HAP-1 (cell line): ENCODE measurements around the gene GRK6.
"Not testable (repeated sequence)": the region's sequence is repeated elsewhere in the genome, so short reads cannot be mapped to it uniquely, and the experiment has no call there.

Experiments
- DNase-seq, 2 experiments: peaks; one replicate each; pipeline ENCODE4 v3.0.0-alpha.2; 2016 to 2020; ENCODE audit warnings: low spot score in 2 of 2
- H3K27me3 ChIP-seq: fragments of 250-450 bp; sonication (Bioruptor Pico); 2 replicates; pipeline ENCODE4 v1.5.1; 2020; ENCODE audit warnings: low read depth, mild to moderate bottlenecking, moderate library complexity
- H3K36me3 ChIP-seq: fragments of 250-450 bp; sonication (Bioruptor Pico); replicated peaks from 2 replicates; pipeline ENCODE4 v1.5.1; 2020; ENCODE audit warnings: mild to moderate bottlenecking
- H3K4me1 ChIP-seq: fragments of 250-450 bp; sonication (Bioruptor Pico); 2 replicates; pipeline ENCODE4 v1.5.1; 2020; ENCODE audit warnings: mild to moderate bottlenecking
- H3K4me3 ChIP-seq: fragments of 250-450 bp; sonication (Bioruptor Pico); 2 replicates; pipeline ENCODE4 v1.5.1; 2020; ENCODE audit warnings: mild to moderate bottlenecking, moderate library complexity
- H3K9me3 ChIP-seq: fragments of 250-450 bp; sonication (Bioruptor Pico); 2 replicates; pipeline ENCODE4 v1.5.1; 2020; ENCODE audit warnings: mild to moderate bottlenecking, moderate library complexity
- in situ Hi-C: fragments of 300-500 bp; cut with MboI; formaldehyde crosslinking; loops from 3 replicates; pipeline ENCODE4 v1.14.3; 2020; ENCODE audit warnings: low sequenced_read_pairs, inconsistent platforms, mixed read lengths

The GRK6 gene

DNA sequence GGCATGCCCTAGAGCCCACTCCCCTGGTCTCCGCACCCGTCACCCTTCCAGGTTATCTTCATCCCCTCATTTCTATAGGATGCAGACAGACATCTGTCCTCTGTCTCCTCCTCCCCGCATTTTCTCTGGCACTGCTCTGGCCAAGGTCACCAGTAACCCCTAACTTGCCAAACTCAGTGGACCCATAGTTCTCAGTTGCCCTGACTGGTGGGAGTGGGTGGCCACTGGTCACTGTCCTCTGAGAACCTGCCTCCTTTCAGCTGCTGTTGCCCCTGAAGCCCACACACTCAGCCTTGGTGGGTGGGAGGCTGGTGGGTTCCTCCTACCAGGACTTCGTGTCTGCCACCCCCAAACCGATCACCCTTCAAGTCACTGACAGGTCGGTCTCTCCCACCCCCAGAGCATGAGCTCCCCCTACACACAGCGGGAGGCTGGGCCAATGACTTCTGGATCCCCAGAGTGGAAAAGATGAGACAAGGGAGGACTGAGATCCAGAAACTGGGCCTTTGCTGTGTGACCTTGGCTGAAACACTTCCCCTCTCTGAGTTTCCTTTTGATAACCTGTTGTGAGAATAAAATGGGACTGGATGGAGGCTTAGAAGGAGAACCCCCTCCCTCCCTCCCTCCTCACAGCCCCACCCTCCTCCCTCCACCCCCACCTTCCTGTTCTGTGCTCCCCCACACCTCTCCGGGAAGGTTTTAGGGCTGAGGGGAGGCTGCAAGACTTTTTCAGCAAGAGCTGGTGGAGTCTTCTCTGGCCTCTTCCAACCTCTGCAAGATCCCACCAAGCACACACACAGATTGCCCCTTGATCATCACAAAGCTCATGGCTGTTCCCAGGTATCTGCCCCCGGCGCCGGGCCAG, 49.3 kb downstream of the GRK6 start:
- Histone ChIP-seq H3K4me3 (no peak overlapping the region), H3K27me3 (no peaks in the 10 kb centered on the region), H3K36me3 (peaks cover 9% of the 10 kb centered on the region), H3K4me1 (peaks cover 3% of the 10 kb centered on the region; the same call in 1 of the 2 replicates), H3K9me3 (no peaks in the 10 kb centered on the region)
- DNase-seq, result no peak
- in situ Hi-C loops, result no loop called here

- peaks cover 3% of the 10 kb centered on the region for H3K36me3 ChIP-seq
- no peaks in the 10 kb centered on the region for H3K27me3 ChIP-seq
- H3K9me3 ChIP-seq, result no peaks in the 10 kb centered on the region
- peaks cover 3% of the 10 kb centered on the region; the same call in 1 of the 2 replicates for H3K4me1 ChIP-seq
- in situ Hi-C loops, result no loop called here
- H3K4me3 ChIP-seq, result no peak overlapping the region
- no peak for DNase-seq
Measured at GRCh38 chr5:177476531-177477233, 50.2 kb downstream of the GRK6 start.

- Histone ChIP-seq H3K4me3 (no peak overlapping the region), H3K36me3 (peaks cover 3% of the 10 kb centered on the region), H3K27me3 (no peaks in the 10 kb centered on the region), H3K9me3 (no peaks in the 10 kb centered on the region), H3K4me1 (peaks cover 3% of the 10 kb centered on the region; the same call in 1 of the 2 replicates)
- in situ Hi-C loops, result no loop called here
- no peak for DNase-seq
Measured at GRCh38 chr5:177477701-177478477, 51.4 kb downstream of the GRK6 start.

DNA sequence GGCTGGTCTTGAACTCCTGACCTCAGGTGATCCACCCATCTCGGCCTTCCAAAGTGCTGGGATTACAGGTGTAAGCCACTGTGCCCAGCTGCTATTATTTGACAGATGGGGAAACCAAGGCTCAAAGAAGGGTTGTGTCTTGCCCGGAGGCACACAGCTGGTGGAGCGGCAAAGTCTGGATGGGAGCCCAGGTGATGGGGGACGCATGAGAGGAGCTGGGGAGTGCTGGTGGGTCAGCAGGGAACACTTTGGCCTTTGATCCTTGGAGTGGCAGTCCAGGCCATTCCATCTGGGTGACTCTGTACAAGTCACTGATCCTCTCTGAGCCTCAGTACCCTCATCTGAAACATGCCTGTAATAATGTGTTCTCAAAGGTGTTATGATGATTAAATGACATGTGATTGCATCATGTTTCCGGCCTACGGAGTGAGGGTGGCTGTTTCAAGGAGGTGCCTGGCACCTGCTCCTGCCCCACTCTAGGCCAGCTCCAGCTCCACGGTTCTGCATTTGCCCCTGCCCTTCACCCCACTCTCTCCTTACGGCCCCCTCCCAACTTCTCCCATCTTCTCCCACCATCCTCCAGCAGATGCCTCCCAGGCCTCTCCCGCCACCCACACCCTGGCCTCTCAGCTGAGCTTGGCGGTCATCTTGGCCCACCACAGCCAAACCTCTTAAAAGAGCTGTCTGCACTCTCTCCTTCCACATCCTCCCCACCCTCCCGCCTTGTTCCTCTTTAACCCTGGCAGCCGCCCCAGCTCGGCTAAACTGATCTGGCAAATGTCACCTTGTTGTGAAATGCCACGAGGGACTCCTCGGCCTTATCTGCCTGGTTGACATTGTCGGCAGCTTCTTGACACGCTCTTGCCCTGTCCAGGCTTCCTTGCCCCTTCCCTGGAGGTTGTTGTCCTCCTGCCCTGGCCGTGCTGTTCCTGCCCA, 52.5 kb downstream of the GRK6 start:
- Histone ChIP-seq H3K9me3 (no peaks in the 10 kb centered on the region), H3K4me3 (no peak overlapping the region), H3K36me3 (peaks cover 11% of the 10 kb centered on the region), H3K4me1 (peaks cover 2% of the 10 kb centered on the region; the same call in 1 of the 2 replicates), H3K27me3 (no peaks in the 10 kb centered on the region)
- in situ Hi-C loops, result no loop called here
- no peak for DNase-seq

GRCh38 chr5:177479774-177480173, 53.3 kb downstream of the GRK6 start:
- DNase-seq, result no peak
- H3K36me3 ChIP-seq, result peaks cover 11% of the 10 kb centered on the region
- H3K4me3 ChIP-seq, result no peak overlapping the region
- in situ Hi-C loops, result no loop called here
- H3K4me1 ChIP-seq, result no peaks in the 10 kb centered on the region
- H3K9me3 ChIP-seq, result no peaks in the 10 kb centered on the region
- no peaks in the 10 kb centered on the region for H3K27me3 ChIP-seq

DNA sequence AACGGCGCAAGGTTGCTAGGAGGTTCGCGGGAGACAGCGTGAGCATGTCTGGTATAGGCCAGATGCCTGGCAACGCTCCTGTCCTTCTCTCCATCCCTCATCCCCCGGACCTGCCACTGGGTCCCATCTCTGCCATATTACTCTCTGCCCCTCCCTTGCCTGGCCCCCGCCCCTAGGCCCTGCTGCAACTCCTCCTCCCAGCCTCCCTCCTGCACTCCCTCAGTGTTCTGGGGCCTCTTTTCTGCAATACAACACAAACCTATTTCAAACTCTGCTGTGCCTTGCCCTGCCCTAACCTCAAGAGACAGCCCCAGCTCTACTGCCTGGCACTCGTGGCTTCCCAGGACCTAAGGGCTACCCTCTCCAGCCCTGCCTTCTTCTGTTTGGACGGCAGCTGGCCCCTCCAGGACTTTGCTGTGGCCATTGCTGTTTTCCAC, 55.9 kb downstream of the GRK6 start:
- no peak overlapping the region for H3K4me3 ChIP-seq
- H3K27me3 ChIP-seq, result no peaks in the 10 kb centered on the region
- DNase-seq, result no peak
- in situ Hi-C loops, result no loop called here
- H3K36me3 ChIP-seq, result peaks cover 22% of the 10 kb centered on the region
- H3K9me3 ChIP-seq, result no peaks in the 10 kb centered on the region
- no peaks in the 10 kb centered on the region for H3K4me1 ChIP-seq

GRCh38 chr5:177483042-177483441, 56.6 kb downstream of the GRK6 start:
- no peak for DNase-seq
- Histone ChIP-seq H3K4me1 (no peaks in the 10 kb centered on the region), H3K36me3 (peaks cover 28% of the 10 kb centered on the region), H3K27me3 (no peaks in the 10 kb centered on the region), H3K4me3 (no peak overlapping the region), H3K9me3 (no peaks in the 10 kb centered on the region)
- in situ Hi-C loops, result no loop called here

DNA sequence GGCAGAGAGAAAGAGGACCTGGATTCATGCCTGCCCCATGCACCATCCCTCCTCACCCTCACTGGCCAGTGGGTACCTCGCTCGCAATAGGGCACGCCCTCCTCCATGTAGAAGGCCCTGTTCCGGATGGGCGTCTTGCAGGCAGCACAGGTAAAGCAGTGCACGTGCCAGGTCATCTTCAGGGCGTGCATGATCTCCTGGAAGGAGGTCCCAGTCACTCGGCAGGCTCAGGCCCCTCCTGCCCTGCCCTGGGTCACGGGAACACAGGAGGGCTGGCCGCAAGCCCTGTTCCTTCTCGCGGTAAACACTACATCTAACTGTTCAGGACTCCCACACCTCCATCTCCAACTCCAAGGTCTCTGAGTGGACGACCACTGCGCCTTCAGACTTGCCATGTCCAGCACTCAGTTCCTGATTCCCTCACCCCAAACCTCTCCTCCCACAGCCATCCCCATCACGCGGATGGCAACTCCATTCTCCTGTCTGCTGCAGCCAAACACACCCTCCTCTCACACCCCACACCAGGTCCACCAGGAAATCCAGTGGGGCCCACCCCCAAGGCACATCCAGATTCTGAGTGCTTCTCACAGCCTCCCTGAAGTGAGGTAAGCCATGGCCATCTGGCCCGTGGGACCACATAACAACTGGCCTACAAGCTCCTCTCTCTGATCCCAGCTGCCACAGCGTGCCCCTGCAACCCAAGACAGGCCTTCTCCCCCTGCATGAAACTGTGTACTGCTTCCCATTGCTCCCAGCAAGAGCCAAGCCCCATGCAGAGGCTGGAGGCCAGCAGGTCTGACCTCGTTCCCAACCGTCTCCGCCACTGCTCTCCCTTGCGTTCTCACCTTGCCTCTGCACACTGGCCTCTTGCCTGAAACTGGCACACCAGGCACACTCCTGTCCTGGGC, 57.8 kb downstream of the GRK6 start:
- in situ Hi-C loops, result no loop called here
- Histone ChIP-seq H3K4me3 (no peak overlapping the region), H3K9me3 (no peaks in the 10 kb centered on the region), H3K4me1 (no peaks in the 10 kb centered on the region), H3K36me3 (peaks cover 37% of the 10 kb centered on the region), H3K27me3 (no peaks in the 10 kb centered on the region)
- no peak for DNase-seq

GRCh38 chr5:177484902-177485549, 58.5 kb downstream of the GRK6 start:
- Histone ChIP-seq H3K4me1 (no peaks in the 10 kb centered on the region), H3K9me3 (no peaks in the 10 kb centered on the region), H3K36me3 (peaks cover 43% of the 10 kb centered on the region), H3K27me3 (no peaks in the 10 kb centered on the region), H3K4me3 (no peak overlapping the region)
- DNase-seq, result no peak
- in situ Hi-C loops, result no loop called here

- in situ Hi-C loops, H3K9me3 ChIP-seq, DNase-seq, H3K4me3 ChIP-seq, H3K27me3 ChIP-seq, H3K4me1 ChIP-seq: not testable (repeated sequence)
- peaks cover 51% of the 10 kb centered on the region for H3K36me3 ChIP-seq
Measured at GRCh38 chr5:177485753-177486152, 59.3 kb downstream of the GRK6 start.

DNA sequence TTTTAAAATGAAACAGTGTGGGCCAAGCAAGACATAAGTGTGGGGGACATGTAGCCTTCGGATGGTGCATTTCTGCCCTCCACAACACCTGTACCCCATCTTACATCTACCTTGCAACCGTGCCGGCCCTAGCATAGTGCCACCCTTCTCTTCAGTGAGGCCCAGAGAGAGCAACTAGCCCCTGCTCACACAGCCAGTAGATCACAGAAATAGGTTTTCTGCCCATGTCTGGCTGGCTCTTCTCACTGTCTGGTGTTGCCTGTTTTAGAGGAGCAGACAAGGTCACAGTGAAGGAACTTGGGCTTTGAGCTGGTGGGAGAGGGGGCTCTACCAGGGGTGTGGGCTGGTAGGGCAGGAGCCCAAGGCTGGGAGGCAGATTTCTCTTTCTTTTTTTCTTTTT, 59.8 kb downstream of the GRK6 start:
- no peaks in the 10 kb centered on the region for H3K27me3 ChIP-seq
- in situ Hi-C loops, result no loop called here
- no peak for DNase-seq
- no peak overlapping the region for H3K4me3 ChIP-seq
- peaks cover 56% of the 10 kb centered on the region for H3K36me3 ChIP-seq
- H3K9me3 ChIP-seq, result no peaks in the 10 kb centered on the region
- no peaks in the 10 kb centered on the region for H3K4me1 ChIP-seq

GRCh38 chr5:177487144-177487543, 60.7 kb downstream of the GRK6 start:
- no peaks in the 10 kb centered on the region for H3K27me3 ChIP-seq
- in situ Hi-C loops, result no loop called here

More at GRCh38 chr5:177487144-177487543, 60.7 kb downstream of the GRK6 start:
- H3K36me3 ChIP-seq, result peaks cover 62% of the 10 kb centered on the region
- no peak for DNase-seq
- no peaks in the 10 kb centered on the region for H3K4me1 ChIP-seq
- H3K9me3 ChIP-seq, result no peaks in the 10 kb centered on the region
- H3K4me3 ChIP-seq, result no peak overlapping the region
